H9 (cell line): ENCODE data around the gene MCM8. TPM values are rescaled to one million over a fixed set of nuclear protein-coding genes. Genes with fewer than 3 reads are reported as not detected.

Experiments
- DNase-seq: peaks from one replicate; pipeline ENCODE4 v3.0.0-alpha.2; 2017
- H2AFZ ChIP-seq: one replicate; pipeline ENCODE4 v1.6.1; 2013; ENCODE audit warnings: mild to moderate bottlenecking, low read length, control low read depth, moderate library complexity
- H2AK5ac ChIP-seq: 2 replicates; pipeline ENCODE4 v1.6.1; 2013; ENCODE audit warnings: low read length, control low read depth, mixed read lengths; ENCODE audit not compliant: insufficient read length
- H2BK120ac ChIP-seq: one replicate; pipeline ENCODE4 v1.6.1; 2013; ENCODE audit warnings: low read depth, mild to moderate bottlenecking, low read length, control low read depth, inconsistent platforms; ENCODE audit not compliant: poor library complexity, severe bottlenecking
- H2BK12ac ChIP-seq: 2 replicates; pipeline ENCODE4 v1.6.1; 2013; ENCODE audit warnings: low read length, control low read depth, mixed read lengths, low read depth; ENCODE audit not compliant: insufficient read length
- H2BK15ac ChIP-seq: 2 replicates; pipeline ENCODE4 v1.6.1; 2013; ENCODE audit warnings: low read depth, low read length, control low read depth
- H2BK20ac ChIP-seq: one replicate; pipeline ENCODE4 v1.6.1; 2013; ENCODE audit warnings: low read depth, mild to moderate bottlenecking, low read length, control low read depth, inconsistent platforms; ENCODE audit not compliant: poor library complexity, severe bottlenecking
- H2BK5ac ChIP-seq: 2 replicates; pipeline ENCODE4 v1.6.1; 2013; ENCODE audit warnings: low read length, control low read depth, mixed read lengths; ENCODE audit not compliant: insufficient read length
- H3K14ac ChIP-seq: 2 replicates; pipeline ENCODE4 v1.6.1; 2013; ENCODE audit warnings: low read length, control low read depth; ENCODE audit not compliant: insufficient read depth
- H3K18ac ChIP-seq: 2 replicates; pipeline ENCODE4 v1.6.1; 2013; ENCODE audit warnings: low read depth, mild to moderate bottlenecking, mixed read lengths, low read length, control low read depth; ENCODE audit not compliant: insufficient read length
- H3K23ac ChIP-seq: 2 replicates; pipeline ENCODE4 v1.6.1; 2013; ENCODE audit warnings: low read length, control low read depth, mixed read lengths, low read depth; ENCODE audit not compliant: insufficient read length
- H3K23me2 ChIP-seq: 2 replicates; pipeline ENCODE4 v1.6.1; 2013; ENCODE audit warnings: low read depth, mild to moderate bottlenecking, mixed read lengths, low read length, control low read depth; ENCODE audit not compliant: insufficient read length, poor library complexity, severe bottlenecking
- H3K27ac ChIP-seq: 2 replicates; pipeline ENCODE4 v1.5.1; 2013; ENCODE audit warnings: low read length, control low read depth, mixed read lengths, low read depth; ENCODE audit not compliant: insufficient read length
- H3K27me3 ChIP-seq: 2 replicates; pipeline ENCODE4 v1.6.1; 2013; ENCODE audit warnings: low read length, control low read depth, inconsistent platforms; ENCODE audit not compliant: insufficient read depth
- H3K4ac ChIP-seq: 2 replicates; pipeline ENCODE4 v1.6.1; 2013; ENCODE audit warnings: low read depth, mild to moderate bottlenecking, control low read depth, inconsistent platforms, low read length, moderate library complexity
- H3K4me1 ChIP-seq: 2 replicates; pipeline ENCODE4 v1.6.1; 2013; ENCODE audit warnings: low read length, control low read depth, inconsistent platforms; ENCODE audit not compliant: insufficient read depth
- H3K4me2 ChIP-seq: 2 replicates; pipeline ENCODE4 v1.6.1; 2013; ENCODE audit warnings: low read length, control low read depth, mixed read lengths; ENCODE audit not compliant: insufficient read length, insufficient read depth
- H3K56ac ChIP-seq: 2 replicates; pipeline ENCODE4 v1.6.1; 2013; ENCODE audit warnings: low read depth, mild to moderate bottlenecking, mixed read lengths, low read length, control low read depth; ENCODE audit not compliant: insufficient read length
- H3K79me1 ChIP-seq: 2 replicates; pipeline ENCODE4 v1.6.1; 2013; ENCODE audit warnings: low read depth, mild to moderate bottlenecking, moderate library complexity, low read length, control low read depth, inconsistent platforms; ENCODE audit not compliant: insufficient read depth, poor library complexity, severe bottlenecking
- H3K79me2 ChIP-seq: 2 replicates; pipeline ENCODE4 v1.6.1; 2013; ENCODE audit warnings: low read length, control low read depth, inconsistent platforms; ENCODE audit not compliant: insufficient read depth
- H3K9ac ChIP-seq: 2 replicates; pipeline ENCODE4 v1.6.1; 2013; ENCODE audit warnings: low read length, control low read depth, mixed read lengths; ENCODE audit not compliant: insufficient read length; ENCODE audit errors: extremely low read depth
- H3K9me3 ChIP-seq: one replicate; pipeline ENCODE4 v1.6.1; 2013; ENCODE audit warnings: low read depth, low read length, inconsistent platforms; ENCODE audit not compliant: control insufficient read depth
- H3T11ph ChIP-seq: one replicate; pipeline ENCODE4 v1.6.1; 2013; ENCODE audit warnings: mild to moderate bottlenecking, low read length, control low read depth, inconsistent platforms
- H4K20me1 ChIP-seq: one replicate; pipeline ENCODE4 v1.6.1; 2013; ENCODE audit not compliant: control insufficient read depth, insufficient read length, insufficient read depth
- H4K5ac ChIP-seq: 2 replicates; pipeline ENCODE4 v1.6.1; 2013; ENCODE audit warnings: low read depth, mild to moderate bottlenecking, mixed read lengths, low read length, control low read depth; ENCODE audit not compliant: insufficient read length
- H4K8ac ChIP-seq: replicated peaks from 2 replicates; pipeline ENCODE4 v1.6.1; 2013; ENCODE audit warnings: low read length, control low read depth, mixed read lengths, low read depth; ENCODE audit not compliant: insufficient read length
- H4K91ac ChIP-seq: 2 replicates; pipeline ENCODE4 v1.6.1; 2013; ENCODE audit warnings: low read depth, mild to moderate bottlenecking, moderate library complexity, mixed read lengths, low read length, control low read depth; ENCODE audit not compliant: insufficient read length
- H3K27ac Mint-ChIP-seq, 3 experiments: 2 replicates in 2 of 3; 3 replicates in 1 of 3; pipeline ENCODE4 v1.8.0; 2020 to 2021; ENCODE audit warnings: mixed read lengths in 3 of 3, mild to moderate bottlenecking in 1 of 3, moderate library complexity in 1 of 3
- H3K27me3 Mint-ChIP-seq: 2 replicates; pipeline ENCODE4 v1.8.0; 2021; ENCODE audit warnings: low read depth, mild to moderate bottlenecking, moderate library complexity, mixed read lengths
- H3K36me3 Mint-ChIP-seq, 3 experiments: 2 replicates in 2 of 3; 3 replicates in 1 of 3; pipeline ENCODE4 v1.8.0; 2020 to 2021; ENCODE audit warnings: low read depth in 3 of 3, mixed read lengths in 3 of 3; ENCODE audit not compliant: insufficient read depth in 1 of 3
- H3K4me1 Mint-ChIP-seq, 2 experiments: 2 replicates each; pipeline ENCODE4 v1.8.0; 2020; ENCODE audit warnings: mixed read lengths in 2 of 2
- H3K4me3 Mint-ChIP-seq, 2 experiments: 2 replicates in 1 of 2; 3 replicates in 1 of 2; pipeline ENCODE4 v1.8.0; 2020 to 2021; ENCODE audit warnings: mild to moderate bottlenecking in 2 of 2, mixed read lengths in 2 of 2, moderate library complexity in 1 of 2
- H3K9me3 Mint-ChIP-seq, 2 experiments: 2 replicates in 1 of 2; 3 replicates in 1 of 2; pipeline ENCODE4 v1.8.0; 2020; ENCODE audit warnings: mild to moderate bottlenecking in 2 of 2, mixed read lengths in 2 of 2, moderate library complexity in 1 of 2
- CTCF ChIP-seq: fragments of 200-600 bp; sonication (generic); conservative IDR thresholded peaks from 3 replicates; pipeline ENCODE4 v1.8.0; 2021; ENCODE audit warnings: antibody characterized with exemption, mild to moderate bottlenecking
- WGBS: extraction: QIAGEN DNeasy Blood & Tissue Kit; methylation state at CpG from one replicate; pipeline ENCODE4 v1.1.7; 2013; ENCODE audit warnings: missing lambda C conversion rate, low lambda C conversion rate, mixed read lengths; ENCODE audit not compliant: insufficient read length; ENCODE audit errors: extremely low coverage; 5-methylcytosine and 5-hydroxymethylcytosine counted together
- total RNA-seq: library from RNA; stranded (reverse); gene quantifications from 2 replicates; pipeline ENCODE4 v1.2.1, GENCODE V29; 2021

The MCM8 gene
- total RNA-seq, 1 experiment from 2014 or later: 32.2 TPM

- H4K5ac ChIP-seq: no peak overlapping the region
- no peak overlapping the region for H2AFZ ChIP-seq
- Mint-ChIP-seq H3K27ac (no peak overlapping the region), H3K9me3 (no peaks in the 10 kb centered on the region), H3K27me3 (peaks cover 40% of the 10 kb centered on the region), H3K4me1 (0 out of 4 replicates have a peak, but pooled peaks cover under 1 to 3% of the 10 kb centered on the region in 2 experiments), H3K36me3 (peaks cover 0 to 9% (median 0%) of the 10 kb centered on the region in 3 experiments; a peak in 5 of 7 replicates), H3K4me3 (no peak overlapping the region)
- H3K18ac ChIP-seq: no peak overlapping the region
- no peaks in the 10 kb centered on the region for H3K79me2 ChIP-seq
- peaks cover 12% of the 10 kb centered on the region; the same call in 1 of the 2 replicates for H3K27me3 ChIP-seq
- H3K9me3 ChIP-seq: no peaks in the 10 kb centered on the region
- H3K14ac ChIP-seq: no peak overlapping the region
- no peaks in the 10 kb centered on the region for H3K23me2 ChIP-seq
- H3K27ac ChIP-seq: no peak overlapping the region
- H3K56ac ChIP-seq: no peak overlapping the region
- H3K4me1 ChIP-seq: no peaks in the 10 kb centered on the region; the same call in 1 of the 2 replicates
- no peaks in the 10 kb centered on the region for H3K79me1 ChIP-seq
- no peak overlapping the region for H2BK15ac ChIP-seq
- no peak overlapping the region for H3K4ac ChIP-seq
- H2BK12ac ChIP-seq: no peak overlapping the region
- no peak overlapping the region for H4K91ac ChIP-seq
- H2BK20ac ChIP-seq: no peak overlapping the region
- no peak overlapping the region for H2BK5ac ChIP-seq
- no peak overlapping the region for H2AK5ac ChIP-seq
- no peak for DNase-seq
- no CpG with 5 or more reads among the region's 1 CpG for WGBS
- H3K9ac ChIP-seq: no peak overlapping the region
- H3K23ac ChIP-seq: no peak overlapping the region
- H3T11ph ChIP-seq: no peak overlapping the region
- no peak overlapping the region for H2BK120ac ChIP-seq
- no peak overlapping the region for H3K4me2 ChIP-seq
- no peaks in the 10 kb centered on the region for H4K20me1 ChIP-seq
- TF ChIP-seq CTCF: no peak
- H4K8ac ChIP-seq: no peak overlapping the region
Measured at GRCh38 chr20:6046432-6046831, 96.0 kb downstream of the MCM8 start.
